Left lung (tissue), 10 donors: ENCODE results near the gene CMSS1. TPM values are rescaled to one million over a fixed set of nuclear protein-coding genes. Genes with fewer than 3 reads are reported as not detected.

ENCODE experiments used
- ATAC-seq: fragments of 200-7000 bp; cut with Tn5 transposase; one replicate; pipeline ENCODE4 v1.9.1; 2020; ENCODE audit warnings: moderate library complexity
- DNase-seq, 4 donors: peaks; one replicate each; pipeline ENCODE4 v3.0.0-alpha.2; 2013 to 2020
- H3K27ac ChIP-seq, 2 donors: fragments of 200-600 bp; sonication (generic) in 1 of 2; one replicate each; pipeline versions ENCODE4 v1.5.0 to v1.8.0; 2020 to 2021
- H3K27me3 ChIP-seq, 2 donors: fragments of 200-600 bp; sonication (generic) in 1 of 2; one replicate each; pipeline versions ENCODE4 v1.5.0 to v1.8.0; 2020 to 2021
- H3K36me3 ChIP-seq, 2 donors: fragments of 200-600 bp; sonication (generic) in 1 of 2; one replicate each; pipeline versions ENCODE4 v1.5.0 to v1.8.0; 2020 to 2021
- H3K4me1 ChIP-seq, 2 donors: fragments of 200-600 bp; one replicate each; pipeline ENCODE4 v1.8.0; 2021
- H3K4me3 ChIP-seq, 2 donors: fragments of 200-600 bp; sonication (generic) in 1 of 2; one replicate each; pipeline versions ENCODE4 v1.5.0 to v1.8.0; 2020 to 2021; ENCODE audit warnings: mild to moderate bottlenecking in 1 of 2
- H3K9me3 ChIP-seq, 2 donors: fragments of 200-600 bp; sonication (generic) in 1 of 2; one replicate each; pipeline versions ENCODE4 v1.5.0 to v1.8.0; 2020 to 2021
- intact Hi-C, 2 donors: fragments of 100-400 bp; cut with DNase I; formaldehyde crosslinking; loops; one replicate each; pipeline versions ENCODE4 v1.11.2 to v1.14.2; 2022
- polyA plus RNA-seq, 6 donors: library from polyadenylated mRNA; unstranded; fragments of 120-200 nt; gene quantifications; one replicate each; pipeline ENCODE4 v1.2.1, GENCODE V29; 2013; ENCODE audit not compliant: insufficient read length in 6 of 6
- total RNA-seq, 2 donors: library from RNA; stranded (reverse); fragmentation: NEBNext Ultra II Directional; extraction: Animal tissue kit (Norgen Biotek cat#: 25700); gene quantifications; one replicate each; pipeline ENCODE4 v1.2.1, GENCODE V29; 2021
- TF ChIP-seq, protein P1 (sequence below), 2 donors: fragments of 200-600 bp; sonication (generic) in 1 of 2; IDR thresholded peaks; one replicate each; pipeline versions ENCODE4 v1.5.0 to v1.8.0; 2021; ENCODE audit warnings: antibody characterized with exemption in 2 of 2
- donor health status: DM: no; HTN: yes; CAD: no.
- donor health status: DM: no; HTN: no; CAD: no.

Gene CMSS1
- total and polyA plus RNA-seq, 8 donors: 13.4 to 51.0 (median 41.8) TPM

DNA sequence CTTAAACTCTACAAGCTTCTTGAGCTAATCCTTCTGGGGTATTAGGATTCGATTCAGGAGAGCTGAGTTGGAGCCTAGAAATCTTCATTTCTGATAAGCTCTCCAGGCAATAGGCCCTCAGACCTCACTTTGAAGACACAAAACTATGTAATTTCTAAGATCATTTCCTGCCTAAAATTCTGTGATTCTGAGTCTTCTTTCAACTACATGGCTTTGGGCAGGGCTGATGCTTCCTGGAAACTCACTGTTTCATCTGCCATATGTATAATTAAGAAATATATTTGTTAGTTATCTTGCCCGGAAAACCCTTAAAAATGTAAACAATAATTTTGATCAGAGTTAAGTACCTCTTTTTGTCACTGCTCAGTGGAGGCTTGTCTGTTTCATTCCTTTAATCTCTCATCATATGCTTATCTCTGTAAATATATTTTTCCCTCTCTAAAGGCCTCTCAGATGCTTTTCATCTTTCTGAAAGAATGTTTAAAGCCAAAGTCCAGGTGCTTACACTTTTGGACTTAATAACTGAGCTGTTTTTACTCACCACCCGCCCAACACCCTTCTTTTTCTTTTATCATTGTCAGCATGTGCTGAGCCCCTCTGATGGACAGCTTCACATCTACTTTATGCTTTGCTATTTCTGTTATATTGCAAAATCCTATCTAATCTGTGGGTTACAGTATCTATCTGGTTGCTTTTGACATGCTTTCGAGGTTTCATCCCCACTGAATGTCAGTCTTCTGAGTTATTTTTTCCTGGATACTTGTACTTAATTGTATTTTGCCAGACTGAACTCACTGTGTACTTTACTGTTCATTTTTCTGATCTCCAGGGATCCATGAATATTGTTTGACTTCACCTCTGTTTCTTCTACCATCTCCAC is 258.4 kb downstream of the CMSS1 start:
- TF ChIP-seq, protein P1, sequence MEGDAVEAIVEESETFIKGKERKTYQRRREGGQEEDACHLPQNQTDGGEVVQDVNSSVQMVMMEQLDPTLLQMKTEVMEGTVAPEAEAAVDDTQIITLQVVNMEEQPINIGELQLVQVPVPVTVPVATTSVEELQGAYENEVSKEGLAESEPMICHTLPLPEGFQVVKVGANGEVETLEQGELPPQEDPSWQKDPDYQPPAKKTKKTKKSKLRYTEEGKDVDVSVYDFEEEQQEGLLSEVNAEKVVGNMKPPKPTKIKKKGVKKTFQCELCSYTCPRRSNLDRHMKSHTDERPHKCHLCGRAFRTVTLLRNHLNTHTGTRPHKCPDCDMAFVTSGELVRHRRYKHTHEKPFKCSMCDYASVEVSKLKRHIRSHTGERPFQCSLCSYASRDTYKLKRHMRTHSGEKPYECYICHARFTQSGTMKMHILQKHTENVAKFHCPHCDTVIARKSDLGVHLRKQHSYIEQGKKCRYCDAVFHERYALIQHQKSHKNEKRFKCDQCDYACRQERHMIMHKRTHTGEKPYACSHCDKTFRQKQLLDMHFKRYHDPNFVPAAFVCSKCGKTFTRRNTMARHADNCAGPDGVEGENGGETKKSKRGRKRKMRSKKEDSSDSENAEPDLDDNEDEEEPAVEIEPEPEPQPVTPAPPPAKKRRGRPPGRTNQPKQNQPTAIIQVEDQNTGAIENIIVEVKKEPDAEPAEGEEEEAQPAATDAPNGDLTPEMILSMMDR (IDR thresholded peaks at IDR 0.05): no peak
- H3K27ac ChIP-seq: peak overlapping the region in 1 of 2 donors; percentile 28
- intact Hi-C loops: no loop called here

DNA sequence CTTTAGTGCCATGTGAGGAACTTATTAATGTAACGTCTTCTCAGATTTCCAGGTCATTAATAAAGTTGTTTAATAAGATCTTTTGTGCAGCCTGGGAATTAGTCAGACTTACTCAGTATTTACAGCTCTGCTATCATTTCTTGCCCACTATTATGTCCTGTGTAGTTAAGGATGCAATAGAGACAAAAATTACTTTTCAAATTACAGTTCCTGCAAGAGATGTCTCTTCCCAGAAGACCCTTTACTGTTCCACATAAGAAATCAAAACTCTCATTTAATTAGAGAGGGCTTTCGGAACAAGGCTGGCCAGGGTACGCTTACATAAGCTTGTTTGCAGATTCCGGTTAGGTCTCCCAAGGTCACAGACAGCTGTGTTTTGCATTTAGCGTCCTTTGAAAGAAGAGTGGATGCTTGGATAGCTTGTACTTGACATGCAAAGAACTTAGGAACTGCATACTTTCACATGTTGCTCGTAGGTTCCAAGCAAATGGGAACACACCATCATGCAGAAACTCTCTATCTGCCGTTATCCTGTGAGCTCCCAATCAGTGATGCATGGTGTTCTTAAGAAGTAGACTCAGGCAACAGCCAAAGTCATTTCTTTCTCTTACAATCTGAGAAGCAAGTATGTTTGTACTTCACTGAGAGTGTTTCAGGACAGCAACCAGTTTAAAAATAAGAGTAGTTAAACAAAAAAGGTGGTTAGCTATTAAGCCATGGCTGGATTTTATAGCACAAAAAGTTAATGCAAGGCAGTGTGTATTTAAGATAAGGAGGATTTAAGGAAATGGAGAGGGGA is 259.3 kb downstream of the CMSS1 start:
- ATAC-seq (no peak), DNase-seq (no peak)
- intact Hi-C loops: no loop called here
- H3K27ac ChIP-seq: peak overlapping the region in 1 of 2 donors; percentile 28
- peaks cover 0 to 35% of the 10 kb centered on the region in 2 donors for H3K4me1 ChIP-seq
- H3K27me3 ChIP-seq: no peaks in the 10 kb centered on the region
- H3K9me3 ChIP-seq: no peaks in the 10 kb centered on the region
- no peaks in the 10 kb centered on the region for H3K36me3 ChIP-seq
- no peak overlapping the region for H3K4me3 ChIP-seq
- TF ChIP-seq, protein P1 (IDR thresholded peaks at IDR 0.05): no peak

More for the DNA sequence above, 258.4 kb downstream of the CMSS1 start:
- Histone ChIP-seq H3K36me3 (no peaks in the 10 kb centered on the region), H3K27me3 (no peaks in the 10 kb centered on the region), H3K4me1 (peaks cover 0 to 36% of the 10 kb centered on the region in 2 donors), H3K9me3 (no peaks in the 10 kb centered on the region), H3K4me3 (no peak overlapping the region)
- ATAC-seq: no peak
- no peak for DNase-seq

DNA sequence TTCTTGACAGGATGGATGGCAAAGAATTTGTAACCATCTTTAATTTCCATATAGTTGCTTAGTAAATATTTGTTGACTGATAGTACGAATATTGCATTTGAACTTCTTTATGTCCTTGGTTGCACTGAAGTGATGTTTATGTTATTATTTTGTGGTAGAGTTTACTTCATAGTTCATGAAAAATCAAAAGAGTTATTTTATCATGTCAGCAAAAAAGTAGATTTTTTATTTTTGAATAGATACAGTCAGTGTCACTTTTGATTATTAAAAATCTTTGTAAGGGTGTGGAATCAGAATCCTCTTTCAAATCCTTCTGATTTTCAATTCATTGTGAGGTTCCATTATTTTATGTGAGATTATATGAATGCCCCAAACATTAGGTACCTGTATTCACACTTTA is 261.7 kb downstream of the CMSS1 start:
- Histone ChIP-seq H3K27ac (no peak overlapping the region), H3K4me3 (no peak overlapping the region), H3K36me3 (no peaks in the 10 kb centered on the region), H3K9me3 (no peaks in the 10 kb centered on the region), H3K4me1 (peaks cover 0 to 17% of the 10 kb centered on the region in 2 donors), H3K27me3 (no peaks in the 10 kb centered on the region)
- no peak for ATAC-seq
- no peak for DNase-seq
- TF ChIP-seq, protein P1 (IDR thresholded peaks at IDR 0.05): no peak
- intact Hi-C loops: no loop called here

DNA sequence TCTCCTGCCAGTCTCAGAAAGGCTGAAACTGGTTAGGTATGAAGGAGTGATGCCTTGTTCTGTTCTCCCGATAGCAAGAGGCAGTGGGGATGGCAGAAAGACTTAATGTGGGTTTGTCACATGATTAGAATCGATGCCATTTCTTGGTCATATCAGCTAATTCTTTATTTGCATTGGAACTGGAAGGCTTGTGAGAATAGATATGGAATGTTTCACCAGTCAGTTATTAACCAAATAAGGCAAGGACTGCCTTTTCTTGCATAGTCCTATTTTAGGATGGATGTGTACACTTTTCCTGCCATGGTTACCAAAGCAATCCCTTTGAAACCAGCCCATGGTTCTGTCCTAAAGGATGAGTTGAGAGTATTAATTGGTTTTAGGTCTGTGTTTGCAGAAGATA is 262.9 kb downstream of the CMSS1 start:
- TF ChIP-seq, protein P1 (IDR thresholded peaks at IDR 0.05): no peak
- Histone ChIP-seq H3K36me3 (no peaks in the 10 kb centered on the region), H3K27ac (no peak overlapping the region), H3K27me3 (no peaks in the 10 kb centered on the region), H3K4me3 (no peak overlapping the region), H3K9me3 (no peaks in the 10 kb centered on the region), H3K4me1 (peaks cover 0 to 14% of the 10 kb centered on the region in 2 donors)
- no peak for ATAC-seq
- intact Hi-C loops: no loop called here
- no peak for DNase-seq

DNA sequence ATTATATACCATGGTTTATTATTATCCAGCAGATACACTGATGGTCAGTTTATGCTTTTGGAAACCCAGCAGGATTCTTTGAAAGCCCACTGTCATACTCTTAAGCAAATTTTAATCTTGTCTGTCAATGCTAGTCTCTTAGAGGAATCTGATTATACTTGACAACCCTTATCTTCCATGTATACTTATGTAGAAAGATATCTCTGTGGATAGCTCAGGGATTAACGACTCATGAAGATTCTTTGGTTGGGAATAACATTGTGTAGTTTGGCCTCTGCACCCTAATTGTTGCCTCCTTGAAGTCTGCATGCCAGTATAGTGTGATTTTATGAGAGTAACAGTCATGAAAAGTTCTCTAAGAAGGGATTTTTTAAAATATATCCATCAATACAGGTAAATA is 263.6 kb downstream of the CMSS1 start:
- Histone ChIP-seq H3K4me1 (peaks cover 0 to 9% of the 10 kb centered on the region in 2 donors), H3K4me3 (no peak overlapping the region), H3K36me3 (no peaks in the 10 kb centered on the region), H3K27me3 (no peaks in the 10 kb centered on the region), H3K9me3 (no peaks in the 10 kb centered on the region), H3K27ac (no peak overlapping the region)
- no peak for DNase-seq
- TF ChIP-seq, protein P1 (IDR thresholded peaks at IDR 0.05): no peak
- intact Hi-C loops: no loop called here
- no peak for ATAC-seq
